Measurements from ENCODE around the gene GPC6.

GPC6 gene

DNA sequence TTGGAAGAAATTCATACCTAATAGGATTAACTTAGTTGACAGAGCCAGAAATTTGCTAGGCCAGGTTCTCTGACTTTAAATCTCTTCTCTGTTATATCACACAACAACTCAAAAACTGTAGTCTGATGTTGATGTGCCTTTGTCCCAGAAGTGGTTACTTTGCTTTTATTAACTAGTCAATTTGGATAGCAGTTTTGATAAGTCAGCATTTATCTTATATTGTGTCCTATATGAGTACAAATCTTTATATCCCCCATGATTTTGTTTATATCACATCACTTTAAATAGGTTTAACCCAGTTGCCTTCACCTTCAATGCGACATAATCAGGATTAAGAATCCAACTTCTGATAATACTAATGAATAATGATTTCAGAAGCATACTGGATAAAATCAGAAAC lies 459.3 kb downstream of the GPC6 start:
- DNase-seq (ENCODE audit: low read depth), result no peak

DNA sequence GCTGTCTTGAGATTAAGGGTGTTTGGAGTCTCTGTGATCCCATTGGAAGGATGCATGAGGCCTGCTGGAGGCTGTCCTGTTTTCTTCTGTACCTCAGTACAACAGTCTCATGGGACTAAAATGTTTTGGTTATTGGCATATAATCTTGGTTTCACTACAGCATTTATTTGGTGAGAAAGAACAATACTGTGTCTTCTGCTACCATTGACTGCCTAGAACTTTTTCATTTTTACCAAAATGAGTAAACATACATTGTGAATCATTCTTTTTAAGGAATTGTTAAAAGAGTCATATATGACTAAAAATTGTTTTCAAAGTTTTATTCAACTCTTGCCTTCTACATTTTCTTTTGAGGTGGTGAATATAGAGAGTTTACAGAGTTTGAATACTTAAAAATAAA lies 459.8 kb downstream of the GPC6 start:
- no peak for DNase-seq (ENCODE audit: low read depth)

DNA sequence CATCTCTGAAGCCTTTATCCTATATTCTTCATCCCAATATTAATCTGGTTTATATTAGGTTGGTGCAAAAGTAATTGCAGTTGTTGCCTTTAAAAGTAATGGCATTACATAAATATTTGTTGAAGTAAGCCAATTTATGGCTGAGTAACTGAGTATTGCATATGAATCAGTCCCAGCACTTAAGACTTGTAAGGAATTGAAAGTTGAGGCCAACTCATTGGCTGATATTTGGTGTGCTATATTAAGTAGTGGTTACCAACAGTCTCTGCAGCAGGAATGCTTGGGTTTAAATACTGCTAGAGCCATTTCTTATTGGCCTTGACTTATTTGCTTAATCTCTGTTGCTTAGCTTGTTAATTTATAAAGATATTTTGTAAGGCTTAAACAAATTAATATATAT lies 460.7 kb downstream of the GPC6 start:
- peak; percentile 19 for DNase-seq (ENCODE audit: low read depth)

DNA sequence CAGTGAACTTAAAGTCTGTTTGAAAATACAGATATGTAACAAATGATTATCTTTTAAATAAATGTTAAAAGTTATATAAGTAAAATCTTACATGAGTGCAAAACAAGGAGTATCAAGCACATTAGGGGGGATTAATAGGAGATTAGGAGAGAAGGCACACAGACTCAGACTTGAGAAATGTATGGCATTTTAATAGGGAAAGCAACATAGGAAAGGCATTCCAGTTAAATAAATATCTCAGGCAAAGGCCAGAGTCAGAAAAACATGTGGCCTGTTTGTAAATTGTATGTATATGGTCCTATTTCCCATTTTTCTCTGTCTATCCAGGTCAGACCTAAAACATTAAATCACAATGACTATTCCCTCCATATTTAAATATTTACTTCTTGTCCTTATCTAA lies 462.7 kb downstream of the GPC6 start:
- DNase-seq (ENCODE audit: low read depth), result peak; percentile 55

DNA sequence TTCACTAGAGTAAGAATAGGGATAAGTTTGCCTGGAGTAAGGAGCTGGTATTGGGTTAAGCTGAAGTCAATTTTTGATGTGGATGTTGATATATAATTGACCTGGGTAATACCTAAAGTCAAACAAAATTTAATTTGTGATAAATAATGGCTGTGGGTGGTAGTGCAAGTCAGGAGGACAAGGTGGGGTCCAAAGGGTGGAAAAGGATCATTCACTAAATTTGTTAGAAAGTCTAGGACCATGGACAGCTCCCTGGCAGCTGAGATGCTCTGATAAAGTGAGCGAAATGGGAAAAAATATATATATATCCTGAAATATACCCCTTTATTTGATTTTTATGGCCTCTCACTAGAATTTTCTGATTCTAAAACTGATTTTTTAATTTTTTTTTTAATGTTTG lies 463.5 kb downstream of the GPC6 start:
- DNase-seq (ENCODE audit: low read depth), result peak; percentile 30

DNA sequence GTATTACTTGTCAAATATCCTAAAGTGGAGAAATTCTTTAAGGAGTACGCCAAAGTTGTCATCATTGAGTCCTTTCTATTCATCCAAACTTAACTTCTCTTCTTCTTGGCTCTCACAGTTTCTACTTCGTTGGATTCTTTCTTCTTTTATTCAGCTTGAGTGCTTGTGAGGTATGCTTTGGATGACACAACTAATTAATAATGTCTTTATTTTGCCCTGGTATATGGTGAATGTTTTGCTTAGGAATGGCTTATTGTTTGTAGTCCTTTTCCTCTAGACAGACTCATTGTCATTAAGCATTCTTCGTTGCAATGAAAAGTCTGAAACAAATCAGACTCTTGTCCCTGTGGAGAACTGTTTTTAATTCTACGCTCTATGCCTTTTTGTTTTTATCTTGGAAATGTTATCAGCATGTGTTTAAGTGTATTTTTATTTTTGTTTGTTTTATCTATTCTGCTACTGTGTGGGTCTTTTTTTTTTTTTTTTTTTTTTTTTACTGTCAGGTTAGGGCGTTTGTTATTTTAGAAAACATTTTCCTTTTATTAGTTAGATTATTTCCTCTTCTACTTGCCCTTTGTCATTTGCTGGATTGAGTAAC lies 471.5 kb downstream of the GPC6 start:
- DNase-seq (ENCODE audit: low read depth), result no peak

DNA sequence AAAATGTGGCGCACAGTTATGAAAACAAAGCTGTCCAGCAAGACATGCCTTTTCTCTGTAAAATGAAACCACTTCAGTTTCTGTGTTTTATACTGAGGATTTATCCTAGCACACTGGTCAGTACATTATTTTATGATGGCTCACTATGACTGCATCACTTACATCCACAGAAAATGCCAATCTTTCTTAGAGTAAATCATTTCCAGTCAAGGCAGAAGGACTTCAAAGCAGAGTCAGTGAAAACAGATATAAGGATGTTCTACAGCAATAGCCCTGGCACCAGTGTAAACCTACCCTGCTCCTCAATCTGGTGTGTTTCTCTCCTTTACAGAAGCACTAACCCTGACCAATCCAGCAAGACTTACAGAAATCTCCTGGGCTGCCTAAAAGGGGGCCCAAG lies 473.5 kb downstream of the GPC6 start:
- DNase-seq (ENCODE audit: low read depth), result peak; percentile 46

DNA sequence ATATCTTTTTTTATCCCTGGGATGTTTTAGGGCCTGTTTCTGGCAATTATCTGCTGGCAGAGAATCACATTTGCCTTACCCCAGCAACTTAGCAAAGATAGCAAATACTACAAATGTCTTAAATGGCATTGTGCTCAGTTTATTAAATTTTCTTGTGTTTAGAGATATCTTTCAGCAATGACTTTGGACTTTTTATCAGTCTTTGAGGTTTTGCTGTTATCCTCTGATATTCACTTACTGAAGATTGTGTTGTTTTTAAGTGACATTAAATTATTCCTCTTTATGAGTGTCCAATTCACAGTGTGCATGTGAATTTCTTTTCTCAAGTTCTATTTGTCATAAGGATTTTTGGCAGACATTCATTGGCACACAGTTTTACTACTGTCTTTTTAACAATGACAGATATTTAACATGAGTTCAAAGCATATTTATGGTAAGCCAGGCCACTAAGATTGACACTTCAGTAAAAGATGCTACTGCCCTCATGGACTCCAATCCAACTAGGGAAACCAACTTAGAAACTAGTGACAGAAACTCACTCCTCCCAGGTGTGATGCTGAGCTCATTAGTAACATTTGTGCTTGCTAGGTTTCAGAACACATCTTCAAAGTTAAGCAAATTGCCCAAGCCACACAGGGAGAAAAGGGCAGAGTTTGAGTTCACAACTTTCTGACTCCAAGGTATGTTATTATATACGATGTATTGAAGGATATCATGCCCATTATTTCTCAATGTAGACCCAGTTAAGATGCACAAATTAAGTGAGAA lies 481.9 kb downstream of the GPC6 start:
- DNase-seq (ENCODE audit: low read depth), result no peak

DNA sequence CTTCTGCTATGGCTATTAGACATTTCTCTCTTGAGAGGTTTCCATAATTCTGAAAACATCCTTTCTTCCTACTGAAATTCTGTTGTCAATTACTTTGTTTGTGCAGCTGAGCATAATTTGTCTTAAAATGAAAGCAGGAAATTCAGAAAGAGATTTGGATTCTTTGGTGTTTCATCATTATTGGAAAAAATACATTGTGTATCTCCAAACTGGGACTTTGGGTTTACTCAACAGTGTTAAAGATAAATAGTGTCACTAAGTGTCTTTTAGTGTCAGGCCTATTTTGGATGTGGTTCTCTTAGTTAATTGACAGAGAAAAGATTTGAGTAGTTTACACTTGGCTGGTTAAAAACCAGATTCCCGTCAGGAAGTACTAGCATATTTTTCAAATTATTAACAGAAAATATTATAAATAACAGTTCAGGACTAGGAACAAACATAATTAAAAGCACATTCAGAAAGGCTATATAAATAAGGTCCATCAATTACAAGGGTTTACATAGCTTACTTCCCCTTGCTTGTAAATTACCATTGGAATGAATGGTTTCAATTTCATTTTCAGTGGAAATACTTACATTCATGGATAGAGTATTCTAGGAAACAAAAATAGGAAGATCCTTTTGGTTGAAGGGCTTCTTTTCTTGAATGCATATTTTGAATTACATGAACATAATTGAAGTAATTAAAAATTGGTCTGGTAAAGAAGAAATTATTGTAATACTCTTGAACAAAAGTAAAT lies 483.1 kb downstream of the GPC6 start:
- no peak for DNase-seq (ENCODE audit: low read depth)

DNA sequence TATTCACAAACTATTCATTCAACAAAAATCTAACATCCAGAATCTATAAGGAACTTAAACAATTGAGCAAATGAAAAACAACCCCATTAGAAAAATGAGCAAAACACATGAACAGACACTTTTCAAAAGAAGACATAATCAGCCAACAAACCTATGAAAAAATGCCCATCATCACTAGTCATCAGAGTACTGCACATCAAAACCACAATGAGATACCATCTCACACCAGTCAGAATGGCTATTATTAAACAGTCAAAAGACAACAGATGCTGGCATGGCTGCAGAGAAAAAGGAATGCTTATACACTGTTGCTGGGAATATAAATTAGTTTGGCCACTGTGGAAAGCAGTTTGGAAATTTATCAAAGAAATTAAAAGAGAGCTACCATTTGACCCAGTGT lies 487.6 kb downstream of the GPC6 start:
- peak; percentile 59 for DNase-seq (ENCODE audit: low read depth)

DNA sequence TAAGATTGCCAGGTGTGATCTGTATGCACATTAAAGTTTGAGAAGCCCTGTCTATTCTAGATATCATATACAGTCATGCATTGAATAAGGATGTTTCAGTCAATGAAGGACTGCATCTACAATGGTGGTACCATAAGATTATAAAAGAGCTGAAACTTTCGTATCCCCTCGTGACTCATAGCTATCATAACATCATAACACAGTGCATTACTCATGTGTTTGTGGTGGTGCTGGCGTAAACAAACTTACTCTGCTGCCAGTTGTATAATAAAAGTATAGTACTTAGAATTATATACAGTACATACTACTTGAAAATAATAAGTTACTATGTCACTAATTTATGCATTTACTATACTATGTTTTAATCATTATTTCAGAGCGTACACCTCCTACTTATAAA lies 489.3 kb downstream of the GPC6 start:
- DNase-seq (ENCODE audit: low read depth), result peak; percentile 64

DNA sequence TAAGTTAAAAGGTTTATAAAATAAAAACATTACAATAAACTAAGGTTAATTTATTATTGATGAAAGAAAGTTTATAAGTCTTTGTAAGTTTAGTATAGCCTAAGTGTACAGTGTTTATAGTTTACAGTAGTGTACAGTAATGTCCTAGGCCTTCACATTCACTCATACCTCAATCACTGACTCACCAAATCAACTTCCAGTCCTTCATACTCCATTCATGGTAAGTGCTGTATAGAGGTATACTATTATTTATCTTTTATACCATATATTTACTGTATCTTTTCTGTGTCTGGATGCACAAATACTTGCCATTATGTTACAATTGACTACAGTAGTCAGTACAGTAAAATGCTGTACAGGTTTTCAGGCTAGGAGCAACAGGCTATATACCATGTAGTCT lies 490.0 kb downstream of the GPC6 start:
- DNase-seq (ENCODE audit: low read depth), result no peak

DNA sequence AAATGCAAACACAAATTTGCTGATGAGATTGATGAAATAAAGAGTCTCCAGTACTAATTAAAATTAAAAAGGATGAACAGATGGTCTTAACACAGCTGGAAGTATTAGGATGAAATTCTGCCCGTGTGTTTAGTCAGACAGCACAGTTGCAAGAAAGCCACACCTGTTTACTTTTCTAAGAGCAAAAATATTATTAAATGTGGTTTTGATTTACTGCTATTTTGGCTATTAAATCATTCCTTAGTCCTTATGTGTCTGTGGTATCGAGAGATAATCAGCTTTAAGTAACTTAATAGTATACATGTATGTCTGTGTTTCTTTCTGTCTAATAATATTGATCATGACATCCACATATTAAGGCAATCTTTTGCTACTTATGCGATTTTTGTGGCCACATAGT lies 494.9 kb downstream of the GPC6 start:
- DNase-seq (ENCODE audit: low read depth), result no peak

DNA sequence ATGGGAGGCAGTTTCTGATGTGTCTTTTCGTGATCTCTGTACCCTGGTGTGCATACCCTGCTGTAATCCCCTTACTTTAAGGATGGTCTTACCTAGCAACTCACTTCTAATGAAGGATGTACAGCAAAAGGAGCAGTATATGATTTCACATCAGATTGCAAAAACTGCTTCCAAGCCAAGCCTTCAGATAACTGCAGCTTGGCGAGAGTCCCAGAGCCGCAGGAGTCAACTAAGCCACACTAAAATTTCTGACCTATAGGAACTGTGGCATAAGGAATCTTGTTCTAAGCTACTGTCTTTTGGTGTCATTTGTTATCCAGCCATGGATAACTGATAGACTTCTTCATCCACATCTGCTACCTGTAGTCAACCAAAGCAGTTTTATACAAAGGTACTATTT lies 496.7 kb downstream of the GPC6 start:
- peak; percentile 76 for DNase-seq (ENCODE audit: low read depth)

DNA sequence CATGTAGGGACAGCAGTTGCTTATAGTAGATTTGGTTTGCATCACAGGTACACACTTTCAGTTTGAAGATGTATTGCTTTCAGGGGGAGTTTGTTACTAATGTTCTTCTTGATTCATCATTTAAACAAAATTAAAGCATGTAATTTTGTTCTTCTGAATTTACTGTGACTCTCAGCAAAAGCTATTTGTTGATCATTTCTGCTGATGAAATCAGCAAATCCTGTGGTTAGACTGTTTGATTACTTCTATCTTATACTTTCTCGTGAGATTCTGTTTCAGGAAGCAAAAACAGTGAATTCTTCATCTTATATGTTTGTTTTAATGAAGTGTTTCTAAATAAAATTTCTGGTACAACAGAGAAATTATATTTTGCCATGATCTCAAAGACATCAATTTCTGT lies 497.6 kb downstream of the GPC6 start:
- DNase-seq (ENCODE audit: low read depth), result no peak

DNA sequence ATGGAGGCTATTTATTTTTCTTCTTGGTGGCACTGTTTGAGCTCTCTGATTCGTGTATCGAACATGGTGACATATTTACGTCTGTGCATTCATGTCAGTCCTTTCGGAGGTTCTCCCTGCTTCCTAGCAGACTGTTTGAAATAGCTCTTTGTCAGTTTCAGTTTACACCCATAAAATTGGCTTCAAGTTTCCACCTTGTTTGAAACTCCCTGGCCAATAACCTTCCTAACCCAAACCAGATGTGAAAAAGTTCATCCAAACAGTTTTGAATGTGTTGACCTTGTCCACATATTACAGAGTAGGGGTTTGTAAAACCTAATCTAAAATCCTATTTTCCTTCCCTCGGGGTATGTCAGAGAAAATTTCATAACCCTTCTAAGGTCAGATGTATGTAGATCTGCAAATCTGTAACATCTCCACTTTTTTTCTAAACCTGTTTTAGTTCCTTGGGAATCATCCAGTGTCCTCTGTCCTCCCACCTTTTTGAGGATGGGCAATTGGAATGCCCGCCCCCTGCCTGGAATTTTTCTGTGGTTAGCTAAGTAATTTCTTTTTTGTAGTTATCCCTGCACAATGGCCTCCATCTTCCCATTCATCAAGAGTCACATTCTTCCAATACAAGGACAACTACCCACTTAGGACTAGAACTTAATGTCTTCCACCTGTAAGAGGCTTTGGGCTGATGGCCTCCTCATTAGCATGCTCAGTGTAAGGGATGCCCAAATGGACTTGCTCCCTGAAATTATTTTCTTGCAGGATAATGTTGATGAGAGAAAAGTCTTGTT lies 499.8 kb downstream of the GPC6 start:
- no peak for DNase-seq (ENCODE audit: low read depth)

DNA sequence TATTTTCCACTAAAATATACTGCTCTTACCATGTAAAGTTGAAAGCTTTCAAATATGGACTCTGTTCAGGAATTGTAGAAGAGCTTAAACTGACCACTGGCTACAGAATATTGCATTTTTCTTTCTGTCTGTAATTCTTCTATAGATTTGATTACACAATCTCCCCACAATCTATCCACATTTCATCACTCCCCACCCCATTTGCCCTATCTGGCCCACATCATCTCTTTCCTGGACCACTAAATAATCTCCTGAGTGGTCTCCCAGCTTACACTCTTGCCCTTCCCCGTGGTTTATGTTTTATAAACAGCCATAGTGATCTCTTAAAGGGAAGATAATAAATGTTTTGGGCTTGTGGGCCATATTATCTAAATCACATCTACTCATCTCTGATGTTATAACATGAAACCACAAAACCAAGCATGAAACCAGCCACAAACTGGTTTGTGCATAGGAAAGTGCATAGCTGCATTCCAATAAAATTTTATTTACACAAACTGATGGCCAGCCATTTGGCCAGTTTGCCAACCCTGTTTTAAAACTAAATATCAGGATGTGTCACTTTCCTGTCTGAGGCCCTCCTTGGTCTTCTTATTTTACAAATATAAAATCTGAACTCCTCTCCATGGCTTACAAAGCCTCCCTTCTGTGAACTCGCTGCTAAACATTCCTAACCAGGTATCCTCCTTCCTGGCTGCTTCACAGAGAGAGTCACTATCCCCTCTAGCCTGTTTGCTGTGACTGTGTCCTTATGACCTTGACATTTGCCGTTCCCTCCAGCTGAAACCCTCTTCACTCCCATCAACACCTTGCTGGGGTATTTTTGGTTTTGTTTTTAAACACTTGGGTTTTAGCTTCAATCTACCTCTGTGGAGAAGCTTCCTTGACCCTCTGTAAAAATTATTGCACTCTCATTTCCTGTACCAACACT lies 500.9 kb downstream of the GPC6 start:
- peak; percentile 80 for DNase-seq (ENCODE audit: low read depth)

DNA sequence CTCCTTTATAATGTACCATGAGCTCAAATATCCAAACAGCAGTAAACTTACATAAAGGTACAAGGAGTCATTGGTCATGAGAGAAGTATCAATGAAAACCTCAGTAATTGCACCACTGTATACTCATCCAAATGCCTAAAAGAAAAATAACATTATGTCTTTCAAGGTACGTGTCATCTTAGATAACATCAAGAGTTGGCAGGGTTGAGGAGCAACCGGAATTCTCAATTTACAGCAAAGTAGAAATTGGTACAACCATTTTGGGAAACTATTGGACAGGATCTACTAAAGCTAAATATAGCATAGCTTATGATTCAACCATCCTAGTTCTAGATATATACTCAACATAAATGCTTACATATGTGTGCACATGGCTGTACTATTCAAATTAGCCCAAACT lies 502.8 kb downstream of the GPC6 start:
- DNase-seq (ENCODE audit: low read depth), result no peak

DNA sequence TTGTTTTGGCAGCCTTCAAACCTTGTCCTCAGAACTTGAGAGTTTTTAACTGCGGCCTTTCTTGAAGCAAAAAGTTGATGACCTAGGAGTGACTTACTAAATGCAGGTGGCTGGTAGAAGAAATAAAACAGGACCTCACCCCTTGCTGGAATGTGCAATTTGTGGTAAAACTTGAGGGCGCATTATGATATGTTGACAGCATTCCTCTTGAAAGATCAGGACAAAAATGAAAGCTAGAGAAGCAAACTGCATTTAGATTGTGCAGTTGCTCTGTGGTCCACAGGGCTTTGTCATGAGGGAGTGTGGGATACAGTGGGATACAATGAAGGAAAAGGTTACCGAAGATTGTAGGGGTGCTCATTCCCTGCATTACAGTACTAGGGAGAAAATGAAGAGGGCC lies 504.2 kb downstream of the GPC6 start:
- DNase-seq (ENCODE audit: low read depth), result peak; percentile 66

DNA sequence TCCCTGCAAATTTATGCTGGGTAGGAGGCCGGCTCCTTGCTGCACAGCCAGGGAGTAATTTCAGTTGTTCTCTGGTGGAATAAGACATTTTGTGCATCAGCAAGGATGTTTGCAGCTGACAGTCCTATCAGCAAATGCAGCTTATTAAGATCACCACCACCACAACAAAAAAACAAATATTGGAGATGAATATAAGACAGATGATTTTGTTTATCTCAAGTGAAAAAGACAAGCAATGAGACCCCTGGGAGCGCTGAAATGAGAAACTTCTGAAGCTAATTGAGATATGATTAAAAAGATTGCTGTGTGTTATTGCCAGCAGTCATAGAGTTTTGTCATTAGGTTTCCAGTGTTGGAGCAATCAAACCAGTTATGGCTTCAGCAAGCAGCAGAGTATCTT lies 505.6 kb downstream of the GPC6 start:
- DNase-seq (ENCODE audit: low read depth), result no peak

DNA sequence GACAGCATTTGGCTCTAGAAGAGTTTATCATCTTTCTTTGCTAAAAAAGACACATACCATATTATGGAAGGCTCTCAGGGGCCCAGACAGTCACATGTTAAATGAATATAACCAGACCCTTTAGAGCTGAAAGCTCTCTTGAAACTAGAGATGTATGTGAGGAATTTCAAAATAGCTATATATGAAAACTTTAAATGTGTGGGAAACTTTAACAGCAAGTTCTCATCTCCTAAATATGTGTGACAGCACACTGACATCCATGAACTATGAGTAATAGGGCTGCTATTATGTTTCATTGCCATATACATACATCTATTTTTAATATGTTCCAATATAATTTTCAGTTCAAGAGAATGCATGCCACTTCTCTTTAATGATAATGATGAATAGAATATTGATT lies 509.5 kb downstream of the GPC6 start:
- DNase-seq (ENCODE audit: low read depth), result no peak
